GM12872 (cell line): ENCODE results near the gene MRPL52.

Experiments used
- TF ChIP-seq, protein P1 (sequence below): IDR thresholded peaks from 3 replicates; pipeline ENCODE4 v1.5.1; 2011; ENCODE audit warnings: low read depth, mild to moderate bottlenecking, low read length, moderate library complexity; ENCODE audit not compliant: insufficient read depth

Gene MRPL52

DNA sequence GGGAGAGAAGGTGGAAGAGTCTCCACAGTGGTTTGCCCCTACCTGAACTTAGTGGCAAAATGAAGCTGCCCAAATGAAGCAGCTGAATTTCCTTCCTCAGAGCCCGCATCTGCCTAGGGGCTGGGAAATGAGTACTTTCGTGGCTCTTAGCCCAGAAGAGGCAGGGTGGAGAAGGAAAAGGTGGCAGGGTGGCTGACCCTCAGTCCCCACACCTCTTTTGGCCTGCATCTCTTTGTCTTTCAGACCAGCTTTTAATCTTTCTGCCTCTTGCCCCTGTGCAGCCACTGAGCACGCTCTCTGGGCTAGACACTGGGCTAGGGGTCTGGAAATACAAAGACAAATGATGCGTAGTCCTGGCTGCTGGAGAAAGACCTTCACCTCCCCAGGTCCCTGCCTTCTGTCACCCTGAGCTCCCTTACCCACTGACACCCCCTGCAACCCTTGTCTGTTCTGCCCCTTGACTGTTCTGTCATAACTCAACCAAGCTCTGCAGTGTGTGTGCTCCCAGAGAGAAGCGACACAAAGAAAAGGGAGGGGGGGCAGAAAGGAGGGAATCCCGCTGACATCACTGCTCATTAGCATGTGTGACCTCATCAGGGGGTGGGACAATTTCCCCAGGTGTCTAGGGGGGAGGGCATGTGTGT, 53.0 kb downstream of the MRPL52 start:
- TF ChIP-seq, protein P1, sequence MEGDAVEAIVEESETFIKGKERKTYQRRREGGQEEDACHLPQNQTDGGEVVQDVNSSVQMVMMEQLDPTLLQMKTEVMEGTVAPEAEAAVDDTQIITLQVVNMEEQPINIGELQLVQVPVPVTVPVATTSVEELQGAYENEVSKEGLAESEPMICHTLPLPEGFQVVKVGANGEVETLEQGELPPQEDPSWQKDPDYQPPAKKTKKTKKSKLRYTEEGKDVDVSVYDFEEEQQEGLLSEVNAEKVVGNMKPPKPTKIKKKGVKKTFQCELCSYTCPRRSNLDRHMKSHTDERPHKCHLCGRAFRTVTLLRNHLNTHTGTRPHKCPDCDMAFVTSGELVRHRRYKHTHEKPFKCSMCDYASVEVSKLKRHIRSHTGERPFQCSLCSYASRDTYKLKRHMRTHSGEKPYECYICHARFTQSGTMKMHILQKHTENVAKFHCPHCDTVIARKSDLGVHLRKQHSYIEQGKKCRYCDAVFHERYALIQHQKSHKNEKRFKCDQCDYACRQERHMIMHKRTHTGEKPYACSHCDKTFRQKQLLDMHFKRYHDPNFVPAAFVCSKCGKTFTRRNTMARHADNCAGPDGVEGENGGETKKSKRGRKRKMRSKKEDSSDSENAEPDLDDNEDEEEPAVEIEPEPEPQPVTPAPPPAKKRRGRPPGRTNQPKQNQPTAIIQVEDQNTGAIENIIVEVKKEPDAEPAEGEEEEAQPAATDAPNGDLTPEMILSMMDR, result no peak

DNA sequence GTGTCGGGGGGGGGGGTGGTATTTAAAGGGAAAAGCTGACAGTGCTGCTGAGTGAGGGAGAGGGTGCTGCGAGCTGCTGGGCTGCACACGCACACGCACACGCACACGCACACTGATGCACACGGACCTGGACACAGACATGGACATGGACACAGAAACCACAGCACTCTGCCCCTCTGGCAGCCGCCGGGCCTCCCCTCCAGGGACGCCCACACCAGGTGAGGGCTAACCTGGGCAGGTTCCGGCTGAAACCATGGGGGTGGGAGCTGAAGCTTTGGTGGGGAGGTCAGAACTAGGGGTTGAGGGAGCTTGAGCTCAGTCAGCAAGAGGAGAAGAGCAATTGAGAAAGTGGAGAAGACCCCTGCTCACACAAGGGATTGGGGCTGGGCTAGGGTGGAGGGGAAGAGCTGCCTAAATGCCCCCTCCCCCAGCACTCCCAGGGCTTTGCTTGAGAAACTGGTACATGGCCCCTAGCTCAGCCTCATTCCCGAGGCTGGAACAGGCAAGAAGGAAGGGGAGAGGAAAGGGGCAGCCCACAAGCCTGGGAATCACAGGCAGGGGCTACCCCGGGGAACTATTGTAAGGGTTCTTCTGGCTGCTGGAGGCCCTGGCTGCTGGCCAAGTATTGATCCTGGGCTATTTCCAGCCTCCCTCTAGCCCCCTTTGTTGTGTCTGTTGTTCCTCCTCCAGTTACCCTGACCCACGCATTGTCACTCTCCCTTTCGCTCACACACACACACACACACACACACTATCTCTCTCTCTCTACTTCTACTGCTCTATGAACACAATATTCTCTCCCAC, 53.7 kb downstream of the MRPL52 start, which contains the start of gene REM2:
TSS of gene REM2 (plus strand) at position 50 of the 804 bp plus-strand sequence. CDS start at position 116, 66 bp downstream.
- TF ChIP-seq, protein P1, result no peak

DNA sequence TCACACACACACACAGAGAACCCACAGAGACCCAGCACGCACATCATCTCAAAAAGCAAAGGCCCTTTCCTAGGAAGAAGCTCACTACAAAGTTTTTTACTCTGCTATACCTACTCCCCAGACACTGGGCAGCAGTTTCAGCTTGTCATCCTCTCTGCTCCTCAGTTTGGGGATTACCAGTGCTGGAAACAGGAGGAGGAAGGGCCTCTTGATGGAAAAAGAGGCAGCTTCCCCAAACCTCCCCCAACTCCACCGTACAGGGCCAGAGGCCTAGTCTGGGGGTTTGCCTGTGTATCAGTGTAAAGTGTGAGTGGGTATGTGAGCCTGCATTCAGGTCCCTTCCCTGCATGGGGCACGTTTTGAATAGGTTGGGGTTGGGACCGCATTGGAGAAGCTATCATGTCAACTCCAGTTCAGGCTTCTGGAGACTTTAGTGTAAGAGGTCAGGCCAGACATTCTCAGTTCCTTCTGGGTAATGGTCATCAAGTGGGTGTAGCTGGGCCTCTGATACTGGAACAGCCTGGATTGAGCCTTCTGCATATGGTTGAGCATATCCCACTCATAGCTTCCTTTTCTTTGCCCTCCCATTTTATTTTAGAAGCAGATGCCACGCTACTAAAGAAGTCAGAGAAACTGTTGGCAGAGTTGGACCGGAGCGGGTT, 54.5 kb downstream of the MRPL52 start:
- TF ChIP-seq, protein P1, result no peak
